Astrocyte (in vitro differentiated cells and primary cell): Measurements from ENCODE around the gene SORBS2.

ENCODE experiments used
- EZH2 ChIP-seq: IDR thresholded peaks from 2 replicates; pipeline ENCODE4 v1.6.1; 2012; ENCODE audit warnings: mild to moderate bottlenecking, low read length, inconsistent platforms; ENCODE audit not compliant: insufficient read depth
- TF ChIP-seq, protein P1 (sequence below): IDR thresholded peaks from 2 replicates; pipeline ENCODE4 v1.5.1; 2011; ENCODE audit warnings: low read depth, mild to moderate bottlenecking, inconsistent platforms, low read length, moderate library complexity; ENCODE audit not compliant: insufficient read depth

DNA sequence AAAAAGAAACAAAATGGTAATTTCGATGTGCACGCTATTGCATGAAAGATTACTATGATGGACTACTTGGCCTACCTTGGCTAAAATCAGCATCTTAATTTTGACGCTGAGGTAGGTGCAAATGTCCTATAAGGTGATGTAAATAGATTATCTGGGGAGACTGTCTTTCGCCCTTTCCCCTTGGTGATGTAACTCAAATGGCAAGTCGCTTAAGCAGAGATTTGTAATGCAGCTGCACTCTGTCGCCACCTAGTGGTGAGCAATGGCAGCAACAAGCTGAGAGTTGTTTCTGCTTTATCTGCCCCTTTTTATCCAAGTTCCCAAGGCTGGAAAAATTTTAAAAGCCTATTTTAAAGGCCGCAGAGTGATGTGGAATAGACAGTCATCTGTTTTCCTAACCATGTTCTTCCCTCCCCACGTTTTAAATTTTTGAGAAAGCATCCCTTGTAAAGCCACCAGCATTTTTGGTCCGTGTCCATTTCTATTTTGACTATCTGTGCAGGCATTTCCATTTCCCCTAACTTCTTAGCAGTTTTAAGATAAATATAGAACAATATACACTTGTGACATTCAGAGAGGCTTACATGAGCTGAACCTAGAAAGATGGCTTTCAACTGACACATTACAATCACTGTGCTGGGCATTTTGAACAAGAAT is 214.3 kb downstream of the SORBS2 start:
- TF ChIP-seq, protein P1, sequence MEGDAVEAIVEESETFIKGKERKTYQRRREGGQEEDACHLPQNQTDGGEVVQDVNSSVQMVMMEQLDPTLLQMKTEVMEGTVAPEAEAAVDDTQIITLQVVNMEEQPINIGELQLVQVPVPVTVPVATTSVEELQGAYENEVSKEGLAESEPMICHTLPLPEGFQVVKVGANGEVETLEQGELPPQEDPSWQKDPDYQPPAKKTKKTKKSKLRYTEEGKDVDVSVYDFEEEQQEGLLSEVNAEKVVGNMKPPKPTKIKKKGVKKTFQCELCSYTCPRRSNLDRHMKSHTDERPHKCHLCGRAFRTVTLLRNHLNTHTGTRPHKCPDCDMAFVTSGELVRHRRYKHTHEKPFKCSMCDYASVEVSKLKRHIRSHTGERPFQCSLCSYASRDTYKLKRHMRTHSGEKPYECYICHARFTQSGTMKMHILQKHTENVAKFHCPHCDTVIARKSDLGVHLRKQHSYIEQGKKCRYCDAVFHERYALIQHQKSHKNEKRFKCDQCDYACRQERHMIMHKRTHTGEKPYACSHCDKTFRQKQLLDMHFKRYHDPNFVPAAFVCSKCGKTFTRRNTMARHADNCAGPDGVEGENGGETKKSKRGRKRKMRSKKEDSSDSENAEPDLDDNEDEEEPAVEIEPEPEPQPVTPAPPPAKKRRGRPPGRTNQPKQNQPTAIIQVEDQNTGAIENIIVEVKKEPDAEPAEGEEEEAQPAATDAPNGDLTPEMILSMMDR, result peak; percentile 100
- TF ChIP-seq EZH2, result no peak
